PC-3 (cell line): ENCODE results near the gene GNAS. TPM values are rescaled to one million over a fixed set of nuclear protein-coding genes. Genes with fewer than 3 reads are reported as not detected.
A peak's percentile ranks its signal among the peaks of the same experiment; 100 is the strongest.

Experiments used
- ATAC-seq: fragments of 200-7000 bp; cut with Tn5 transposase; 2 replicates; pipeline ENCODE4 v1.9.1; 2020; ENCODE audit warnings: mild to moderate bottlenecking, moderate library complexity
- BruUV-seq: library from RNA; stranded (reverse); fragments of 400-500 nt; replicated peaks from 2 replicates; lab custom pipeline; 2021; lab: Mats Ljungman, UMichigan
- CTCF ChIA-PET: fragments of 300-600 bp; sonication (Branson Sonifier 250); formaldehyde crosslinking; loops from one replicate; lab custom pipeline; 2022; ENCODE audit warnings: antibody characterized with exemption; lab: Charles Lee
- POLR2A ChIA-PET: fragments of 300-600 bp; sonication (Branson Sonifier 250); formaldehyde crosslinking; loops from one replicate; lab custom pipeline; 2022; ENCODE audit warnings: antibody characterized with exemption; ENCODE audit not compliant: unreplicated experiment; lab: Charles Lee
- DNase-seq: peaks from one replicate; pipeline ENCODE4 v3.0.0-alpha.2; 2015
- H2AFZ ChIP-seq: fragments of 300-600 bp; sonication (generic); 2 replicates; pipeline ENCODE4 v1.6.0; 2016; ENCODE audit warnings: antibody characterized with exemption, low read length
- H3F3A ChIP-seq: fragments of 300-600 bp; sonication (generic); one replicate; pipeline ENCODE4 v1.6.0; 2017; ENCODE audit warnings: antibody characterized with exemption, low read length, control low read depth, mild to moderate bottlenecking; ENCODE audit not compliant: unreplicated experiment
- H3K27ac ChIP-seq: fragments of 300-600 bp; sonication (generic); 2 replicates; pipeline ENCODE4 v1.5.1; 2016; ENCODE audit warnings: mild to moderate bottlenecking, low read length
- H3K27me3 ChIP-seq: fragments of 300-600 bp; sonication (generic); 2 replicates; pipeline ENCODE4 v1.6.1; 2016; ENCODE audit warnings: low read length, mixed read lengths
- H3K36me3 ChIP-seq: fragments of 300-600 bp; sonication (generic); 2 replicates; pipeline ENCODE4 v1.6.1; 2016; ENCODE audit warnings: low read depth, mixed run types, low read length, mixed read lengths
- H3K4me1 ChIP-seq: fragments of 300-600 bp; sonication (generic); 2 replicates; pipeline ENCODE4 v1.5.1; 2016; ENCODE audit warnings: low read length; ENCODE audit not compliant: insufficient read depth
- H3K4me2 ChIP-seq: fragments of 300-600 bp; sonication (generic); 2 replicates; pipeline ENCODE4 v1.6.0; 2016; ENCODE audit warnings: low read length
- H3K4me3 ChIP-seq: fragments of 300-600 bp; sonication (generic); 2 replicates; pipeline ENCODE4 v1.5.1; 2016; ENCODE audit warnings: mild to moderate bottlenecking, low read length, mixed read lengths
- H3K79me2 ChIP-seq: fragments of 300-600 bp; sonication (generic); 2 replicates; pipeline ENCODE4 v1.6.1; 2017; ENCODE audit warnings: low read length, mixed read lengths
- H3K9ac ChIP-seq: fragments of 300-600 bp; sonication (generic); 2 replicates; pipeline ENCODE4 v1.6.0; 2016; ENCODE audit warnings: mild to moderate bottlenecking, low read length
- H3K9me2 ChIP-seq: fragments of 300-600 bp; sonication (generic); replicated peaks from 2 replicates; pipeline ENCODE4 v1.6.1; 2016; ENCODE audit warnings: mixed run types, low read length, mixed read lengths
- H3K9me3 ChIP-seq: fragments of 300-600 bp; sonication (generic); 2 replicates; pipeline ENCODE4 v1.6.1; 2016; ENCODE audit warnings: low read length, mixed read lengths
- H4K20me1 ChIP-seq: fragments of 300-600 bp; sonication (generic); 2 replicates; pipeline ENCODE4 v1.6.1; 2016; ENCODE audit warnings: low read length, mixed read lengths
- CTCF ChIP-seq: fragments of 300-600 bp; sonication (generic); conservative IDR thresholded peaks from 2 replicates; pipeline ENCODE4 v1.5.1; 2017; ENCODE audit warnings: antibody characterized with exemption, low read depth, mild to moderate bottlenecking, low read length
- EZH2 ChIP-seq: fragments of 300-600 bp; sonication (generic); IDR thresholded peaks from one replicate; pipeline ENCODE4 v1.6.1; 2017; ENCODE audit warnings: antibody characterized with exemption, mild to moderate bottlenecking, low read length; ENCODE audit not compliant: unreplicated experiment
- EZH2phosphoT487 ChIP-seq: fragments of 300-600 bp; sonication (generic); IDR thresholded peaks from 2 replicates; pipeline ENCODE4 v1.6.1; 2018; ENCODE audit warnings: mild to moderate bottlenecking, antibody characterized with exemption, low read length, borderline replicate concordance
- intact Hi-C: fragments of 100-400 bp; cut with micrococcal nuclease; formaldehyde crosslinking; loops from 2 replicates; pipeline ENCODE4 v1.9.0; 2023
- total RNA-seq: library from RNA; depleted of rRNA; stranded (reverse); fragments of >200 nt; gene quantifications from 2 replicates; pipeline ENCODE4 v1.2.3, GENCODE V29; 2014

GNAS gene
- total RNA-seq, 1 experiment from 2014 or later = 694 TPM

- Histone ChIP-seq H3K79me2 (no peaks in the 10 kb centered on the region), H3F3A (no peaks in the 10 kb centered on the region), H3K4me2 (no peak overlapping the region), H3K9me2 (no peaks in the 10 kb centered on the region), H2AFZ (no peak overlapping the region), H4K20me1 (no peaks in the 10 kb centered on the region), H3K9ac (no peak overlapping the region), H3K36me3 (no peaks in the 10 kb centered on the region), H3K27ac (no peak overlapping the region), H3K9me3 (no peaks in the 10 kb centered on the region), H3K4me1 (no peaks in the 10 kb centered on the region), H3K27me3 (peaks cover 96% of the 10 kb centered on the region), H3K4me3 (no peak overlapping the region)
- TF ChIP-seq EZH2 = no peak
- no peak for TF ChIP-seq EZH2phosphoT487
- TF ChIP-seq CTCF = no peak
- DNase-seq (peak; percentile 19), ATAC-seq (no peak)
- BruUV-seq = no TSS peak
- ChIA-PET CTCF (no interaction called here), POLR2A (no interaction called here)
- intact Hi-C loops = no loop called here
These were observed 42.2 kb upstream of the GNAS start for GRCh38 chr20:58810116-58810878.

DNA sequence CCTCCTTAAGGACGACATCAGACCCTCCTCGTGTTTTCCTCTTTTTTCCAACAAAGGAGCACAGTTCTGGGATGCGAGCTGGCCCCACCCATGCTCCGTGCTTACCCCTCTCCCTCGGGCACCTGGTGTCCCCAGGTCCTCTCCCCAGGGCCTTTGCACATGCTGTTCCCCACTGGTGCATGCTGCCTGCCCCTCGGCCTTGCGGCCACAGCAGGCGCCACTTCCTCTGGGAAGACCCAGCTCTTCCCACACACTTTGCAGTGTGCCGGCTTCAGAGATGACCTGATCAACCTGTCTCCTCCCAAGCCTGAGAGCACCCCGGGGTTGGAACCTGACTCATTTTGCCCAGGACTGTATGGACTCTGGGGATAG is 41.7 kb upstream of the GNAS start:
- ATAC-seq = no peak
- no peak overlapping the region for H3K4me2 ChIP-seq

More for the DNA sequence above, 41.7 kb upstream of the GNAS start:
- no TSS peak for BruUV-seq
- H3K4me3 ChIP-seq = no peak overlapping the region
- ChIA-PET POLR2A (no interaction called here), CTCF (no interaction called here)
- H3K79me2 ChIP-seq = no peaks in the 10 kb centered on the region
- H3K27me3 ChIP-seq = peaks cover 96% of the 10 kb centered on the region
- H3K4me1 ChIP-seq = no peaks in the 10 kb centered on the region
- H2AFZ ChIP-seq = no peak overlapping the region
- no peaks in the 10 kb centered on the region for H3K9me3 ChIP-seq
- H3F3A ChIP-seq = no peaks in the 10 kb centered on the region
- TF ChIP-seq EZH2phosphoT487 (no peak), EZH2 (no peak), CTCF (no peak)
- no peaks in the 10 kb centered on the region for H3K9me2 ChIP-seq
- no peak overlapping the region for H3K9ac ChIP-seq
- DNase-seq = no peak
- H3K27ac ChIP-seq = no peak overlapping the region
- no peaks in the 10 kb centered on the region for H3K36me3 ChIP-seq
- intact Hi-C loops = no loop called here
- no peaks in the 10 kb centered on the region for H4K20me1 ChIP-seq
